GM23338 (cell line): ENCODE data around the gene SORBS2.

Experiments used
- CTCF ChIP-seq, 2 experiments: fragments of 200-600 bp in 1 of 2; sonication (generic) in 1 of 2; conservative IDR thresholded peaks; 2 replicates each; pipeline versions ENCODE4 v1.5.1 to v1.6.1; 2016 to 2017; ENCODE audit warnings: antibody characterized with exemption in 2 of 2, low read depth in 2 of 2, mild to moderate bottlenecking in 2 of 2, moderate library complexity in 1 of 2
- EZH2 ChIP-seq: fragments of 200-600 bp; sonication (generic); IDR thresholded peaks from one replicate; pipeline ENCODE4 v1.8.0; 2017; ENCODE audit warnings: antibody characterized with exemption, mild to moderate bottlenecking, low read depth; ENCODE audit not compliant: unreplicated experiment
- POLR2AphosphoS5 ChIP-seq: IDR thresholded peaks from 2 replicates; pipeline ENCODE4 v1.6.1; 2016; ENCODE audit warnings: antibody characterized with exemption, low read depth
- REST ChIP-seq: IDR thresholded peaks from one replicate; pipeline ENCODE4 v1.6.1; 2018; ENCODE audit warnings: antibody characterized with exemption; ENCODE audit not compliant: unreplicated experiment

GRCh38 chr4:185744946-185745345 is 67.0 kb downstream of the SORBS2 start:
- TF ChIP-seq CTCF (conservative IDR thresholded peaks at IDR 0.05; ENCODE audit: low read depth in 2 of 2), result no peak
- TF ChIP-seq POLR2AphosphoS5, result no peak
- TF ChIP-seq EZH2, result no peak
- TF ChIP-seq REST, result no peak
